ENCODE results near the gene KDM6A.

DNA sequence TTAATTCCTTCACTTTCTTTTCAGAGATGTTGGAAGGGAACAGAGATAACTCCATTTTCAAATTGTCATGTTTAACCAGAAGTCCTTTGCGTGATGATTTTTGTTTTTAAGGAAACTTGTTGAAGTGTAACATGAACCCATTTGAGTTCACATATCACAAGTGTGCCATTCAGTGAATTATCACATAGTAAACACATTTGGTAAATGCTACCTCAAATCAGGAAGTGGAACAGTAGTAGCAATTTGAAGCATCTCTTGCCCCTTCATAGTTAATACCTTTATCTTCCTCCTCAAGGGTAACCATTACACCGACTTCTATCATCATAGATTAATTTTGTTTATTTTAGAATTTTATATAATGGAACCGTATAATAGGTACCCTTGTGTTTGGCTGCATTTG is 35.8 kb downstream of the KDM6A start:
- no peak for TF ChIP-seq CTCF (IDR thresholded peaks at IDR 0.05; ENCODE audit: poor library complexity, severe bottlenecking)
- no peak for TF ChIP-seq EP300 (conservative IDR thresholded peaks at IDR 0.05; ENCODE audit: poor library complexity, severe bottlenecking)
- no peak for TF ChIP-seq RAD21 (conservative IDR thresholded peaks at IDR 0.05)
- TF ChIP-seq POLR2AphosphoS5 (IDR thresholded peaks at IDR 0.05), result no peak
- TF ChIP-seq EZH2 (IDR thresholded peaks at IDR 0.05; ENCODE audit: borderline replicate concordance, insufficient read depth, low read length, poor library complexity, severe bottlenecking), result no peak
- no peak for TF ChIP-seq MXI1 (conservative IDR thresholded peaks at IDR 0.05; ENCODE audit: poor library complexity, severe bottlenecking)
- TF ChIP-seq TAF1 (IDR thresholded peaks at IDR 0.05; ENCODE audit: low read depth), result no peak

All from neural cell (in vitro differentiated cells).